Right ventricle myocardium inferior (tissue), 1 donor: ENCODE measurements around the gene USP19. TPM values are rescaled to one million over a fixed set of nuclear protein-coding genes. Genes with fewer than 3 reads are reported as not detected.

Source experiments
- microRNA-seq: library from miRNA; unstranded; fragments of <30 nt; microRNA quantifications from one replicate; pipeline ENCODE4 v1.2.0, GENCODE V29; 2020
- total RNA-seq: library from RNA; stranded (reverse); fragmentation: NEBNext Ultra II Directional; extraction: Animal tissue kit (Norgen Biotek cat#: 25700); gene quantifications from one replicate; pipeline ENCODE4 v1.2.1, GENCODE V29; 2021
- donor health status: DM: no; HTN: yes; CAD: no; lungs with severe emphysema.

Gene USP19
- total RNA-seq, 1 donor from 2014 or later: 54.0 TPM

Small RNA genes lying within 50 kb of the gene (microRNA-seq; reads per million reads assigned to microRNA genes)
- gene MIR6890: not detected

Other genes starting within 250 kb of the USP19 start
- gene SLC25A20, start 221.9 kb downstream of the USP19 start, total RNA-seq: 130 TPM
- gene ARIH2, start 202.0 kb downstream of the USP19 start, total RNA-seq: 149 TPM
- gene P4HTM, start 130.6 kb downstream of the USP19 start, total RNA-seq: 25.5 TPM
- 83.3 TPM for gene WDR6, start 113.4 kb downstream of the USP19 start, total RNA-seq
- 9.0 TPM for gene DALRD3, start 102.2 kb downstream of the USP19 start, total RNA-seq
- 157 TPM for gene NDUFAF3, start 98.7 kb downstream of the USP19 start, total RNA-seq
- 64.3 TPM for gene IMPDH2, start 91.4 kb downstream of the USP19 start, total RNA-seq
- 52.9 TPM for gene QRICH1, start 26.8 kb downstream of the USP19 start, total RNA-seq
- 207 TPM for gene QARS1, start 16.1 kb downstream of the USP19 start, total RNA-seq
- 543 TPM for gene LAMB2, start 12.2 kb upstream of the USP19 start, total RNA-seq
- 9.4 TPM for gene CCDC71, start 45.5 kb upstream of the USP19 start, total RNA-seq
- gene KLHDC8B, start 50.8 kb upstream of the USP19 start, total RNA-seq: 128 TPM
- 2.1 TPM for gene C3orf62, start 156.4 kb upstream of the USP19 start, total RNA-seq
- gene USP4, start 219.2 kb upstream of the USP19 start, total RNA-seq: 39.4 TPM
- 136 TPM for gene GPX1, start 237.5 kb upstream of the USP19 start, total RNA-seq